Vagina (tissue), 2 donors: ENCODE data around the gene SQOR. TPM values are rescaled to one million over a fixed set of nuclear protein-coding genes. Genes with fewer than 3 reads are reported as not detected.

Source experiments
- DNase-seq, 2 donors: peaks; one replicate each; pipeline ENCODE4 v3.0.0-alpha.2; 2017; ENCODE audit errors: extremely low spot score in 2 of 2
- H3K27ac ChIP-seq: fragments of 200-600 bp; sonication (generic); one replicate; pipeline ENCODE4 v1.5.1; 2019
- H3K27me3 ChIP-seq: fragments of 200-600 bp; sonication (generic); one replicate; pipeline ENCODE4 v1.5.1; 2019
- H3K36me3 ChIP-seq, 2 donors: fragments of 200-600 bp; sonication (generic); one replicate each; pipeline ENCODE4 v1.5.1; 2017 to 2019
- H3K4me1 ChIP-seq: fragments of 200-600 bp; sonication (generic); one replicate; pipeline ENCODE4 v1.5.1; 2019
- H3K4me3 ChIP-seq, 2 donors: fragments of 200-600 bp; sonication (generic); 1 replicate in 1 of 2; 2 replicates in 1 of 2; pipeline ENCODE4 v1.5.1; 2016 to 2019
- H3K9me3 ChIP-seq: fragments of 200-600 bp; sonication (generic); one replicate; pipeline ENCODE4 v1.5.1; 2019
- CTCF ChIP-seq, 3 experiments: fragments of 450-650 bp in 2 of 3; fragments of 200-600 bp in 1 of 3; sonication (generic) in 1 of 3; IDR thresholded peaks; one replicate each; pipeline ENCODE4 v1.5.1; 2017 to 2019; ENCODE audit warnings: antibody characterized with exemption in 3 of 3, mild to moderate bottlenecking in 2 of 3, moderate library complexity in 2 of 3
- POLR2A ChIP-seq, 2 donors: fragments of 450-650 bp; IDR thresholded peaks; one replicate each; pipeline ENCODE4 v1.6.1; 2017; ENCODE audit warnings: antibody characterized with exemption in 2 of 2, mild to moderate bottlenecking in 2 of 2, moderate library complexity in 2 of 2
- POLR2AphosphoS5 ChIP-seq, 2 donors: sonication (generic); formaldehyde crosslinking; IDR thresholded peaks; one replicate each; pipeline ENCODE4 v1.9.0; 2017; ENCODE audit warnings: antibody characterized with exemption in 2 of 2, mild to moderate bottlenecking in 2 of 2, low read depth in 1 of 2; ENCODE audit not compliant: insufficient read depth in 1 of 2
- intact Hi-C: fragments of 100-400 bp; cut with DNase I; formaldehyde crosslinking; loops from one replicate; pipeline ENCODE4 v1.15.1; 2023
- total RNA-seq: library from RNA; depleted of rRNA; stranded (reverse); fragments of >200 nt; gene quantifications from one replicate; pipeline ENCODE4 v1.2.3, GENCODE V29; 2016

SQOR gene
- total RNA-seq: 52.8 TPM

DNA sequence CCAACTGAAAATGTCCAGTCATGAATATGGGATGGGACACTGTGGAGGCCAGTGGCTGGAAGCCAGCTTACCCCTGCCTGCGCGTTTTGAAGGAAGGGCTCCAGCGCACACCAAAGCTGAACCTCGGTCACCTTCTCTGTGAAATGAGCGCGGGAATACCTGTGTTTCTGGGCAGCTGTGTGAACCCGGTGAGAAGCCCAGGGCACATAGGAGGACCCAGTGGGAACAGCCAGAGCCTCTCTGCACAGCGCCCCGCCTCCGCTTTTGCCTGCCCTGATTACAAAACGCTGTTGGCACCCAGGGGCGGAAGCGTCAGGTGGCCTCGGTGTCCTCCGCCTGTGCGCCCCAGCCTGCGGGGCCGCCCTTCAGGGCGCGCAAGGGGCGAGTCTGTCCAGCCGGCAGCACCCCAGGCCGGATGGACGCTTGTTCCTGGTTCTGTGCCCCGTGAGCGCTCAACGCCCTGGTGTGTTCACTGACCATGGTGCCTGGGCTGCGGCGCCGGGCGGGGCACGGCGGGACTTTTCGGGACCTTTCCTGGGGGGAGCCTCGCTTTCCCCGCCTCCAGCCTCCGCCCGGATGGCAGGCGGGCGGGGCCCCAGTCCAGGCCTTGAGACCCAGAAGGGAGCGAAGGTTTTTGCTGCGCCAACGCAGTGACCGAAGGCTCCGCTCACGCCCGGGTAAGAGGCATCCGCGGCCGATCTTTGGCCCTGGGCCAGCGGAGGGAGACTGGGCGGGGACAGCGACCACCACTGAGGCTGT, at the start of gene SQOR:
Gene SQOR, plus strand, starts transcription at position 598 of the 759 bp plus-strand sequence. CDS start 23,895 bp downstream, outside the sequence.
- peaks cover 62% of the 10 kb centered on the region for H3K4me1 ChIP-seq
- H3K4me3 ChIP-seq: peak within 1 kb of the TSS; percentile 54 to 62
- no peaks in the 10 kb centered on the region for H3K36me3 ChIP-seq
- intact Hi-C loops: no loop called here
- H3K27me3 ChIP-seq: no peaks in the 10 kb centered on the region
- no peak for DNase-seq
- H3K27ac ChIP-seq: peak within 1 kb of the TSS; percentile 83
- H3K9me3 ChIP-seq: no peaks in the 10 kb centered on the region
- peak in 1 of 2 donors; percentile 35 for TF ChIP-seq POLR2A (IDR thresholded peaks at IDR 0.05)
- no peak for TF ChIP-seq CTCF (IDR thresholded peaks at IDR 0.05)
- peak; percentile 74 to 96 for TF ChIP-seq POLR2AphosphoS5 (IDR thresholded peaks at IDR 0.05; ENCODE audit: insufficient read depth in 1 of 2, low read depth in 1 of 2)

DNA sequence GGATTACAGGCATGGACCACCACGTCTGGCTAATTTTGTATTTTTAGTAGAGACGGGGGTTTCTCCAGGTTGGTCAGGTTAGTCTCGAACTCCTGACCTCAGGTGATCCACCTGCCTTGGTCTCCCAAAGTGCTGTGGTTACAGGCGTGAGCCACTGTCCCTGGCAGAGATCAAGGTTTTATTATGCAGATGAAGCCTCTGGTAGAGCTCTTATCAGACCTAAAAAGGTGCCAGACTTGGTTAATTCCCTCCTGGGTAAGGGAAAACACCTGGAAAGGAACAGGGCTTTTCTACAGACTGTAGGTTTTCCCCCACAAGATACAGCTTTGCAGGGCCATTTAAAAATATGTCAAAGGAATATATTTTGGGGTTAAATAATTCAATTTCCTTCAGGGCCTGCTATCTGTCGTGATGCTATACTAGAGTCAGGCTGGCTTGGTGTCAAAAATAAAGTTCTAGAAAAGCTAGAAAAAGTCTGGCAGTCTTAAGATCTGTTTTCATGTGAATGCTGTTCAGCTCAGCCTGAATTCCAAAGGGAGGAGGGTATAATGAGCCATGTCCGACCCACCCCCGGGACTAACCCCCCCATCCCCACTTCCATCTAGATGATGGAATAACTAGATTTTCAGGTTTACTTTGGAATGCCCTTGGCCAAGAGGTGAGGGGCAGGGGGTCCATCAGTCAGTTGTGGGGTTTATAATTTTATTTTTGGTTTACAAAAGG, 49.6 kb upstream of the SQOR start:
- Histone ChIP-seq H3K4me1 (peaks cover 42% of the 10 kb centered on the region), H3K36me3 (no peaks in the 10 kb centered on the region), H3K9me3 (no peaks in the 10 kb centered on the region), H3K27me3 (no peaks in the 10 kb centered on the region), H3K27ac (no peak overlapping the region), H3K4me3 (no peak overlapping the region)
- DNase-seq: no peak
- intact Hi-C loops: no loop called here
- TF ChIP-seq POLR2A (IDR thresholded peaks at IDR 0.05): no peak
- TF ChIP-seq POLR2AphosphoS5 (IDR thresholded peaks at IDR 0.05; ENCODE audit: insufficient read depth in 1 of 2, low read depth in 1 of 2): no peak
- no peak for TF ChIP-seq CTCF (IDR thresholded peaks at IDR 0.05)

DNA sequence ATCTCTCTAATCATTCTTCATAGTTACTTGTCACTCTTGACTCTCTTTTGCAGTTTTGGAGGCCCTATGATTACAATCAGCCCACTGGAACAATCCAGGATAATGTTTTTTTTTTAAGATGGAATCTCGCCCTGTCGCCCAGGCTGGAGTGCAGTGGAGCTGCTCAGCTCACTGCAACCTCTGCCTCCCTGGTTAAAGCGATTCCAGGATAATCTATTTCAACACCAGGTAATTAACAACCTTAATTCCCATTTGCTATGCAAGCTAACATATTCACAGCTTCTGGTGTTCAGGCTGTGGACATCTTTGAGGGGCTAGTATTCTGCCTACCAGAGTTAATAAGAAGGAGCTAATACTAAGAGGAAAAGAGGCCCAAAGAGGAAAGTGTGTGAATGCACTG, 48.7 kb upstream of the SQOR start:
- Histone ChIP-seq H3K4me1 (peaks cover 51% of the 10 kb centered on the region), H3K9me3 (no peaks in the 10 kb centered on the region), H3K4me3 (peak overlapping the region; percentile 77 to 94), H3K27me3 (no peaks in the 10 kb centered on the region), H3K36me3 (no peaks in the 10 kb centered on the region), H3K27ac (peak overlapping the region; percentile 97)
- intact Hi-C loops: no loop called here
- TF ChIP-seq CTCF (IDR thresholded peaks at IDR 0.05) (no peak), POLR2A (IDR thresholded peaks at IDR 0.05) (no peak), POLR2AphosphoS5 (IDR thresholded peaks at IDR 0.05; ENCODE audit: insufficient read depth in 1 of 2, low read depth in 1 of 2) (no peak)
- no peak for DNase-seq

GRCh38 chr15:45586601-45587094, 48.2 kb upstream of the SQOR start:
- Histone ChIP-seq H3K4me1 (peaks cover 56% of the 10 kb centered on the region), H3K27ac (peak overlapping the region; percentile 97), H3K4me3 (peak overlapping the region; percentile 77 to 94), H3K9me3 (no peaks in the 10 kb centered on the region), H3K27me3 (no peaks in the 10 kb centered on the region), H3K36me3 (no peaks in the 10 kb centered on the region)
- TF ChIP-seq POLR2AphosphoS5 (IDR thresholded peaks at IDR 0.05; ENCODE audit: insufficient read depth in 1 of 2, low read depth in 1 of 2): no peak
- no peak for TF ChIP-seq CTCF (IDR thresholded peaks at IDR 0.05)
- no peak for TF ChIP-seq POLR2A (IDR thresholded peaks at IDR 0.05)
- intact Hi-C loops: no loop called here
- DNase-seq: no peak
